NCI-H1417 (cell line): ENCODE measurements around the gene C2orf78.
A peak's percentile ranks its signal among the peaks of the same experiment; 100 is the strongest.

Experiments
- DNase-seq, 3 experiments: peaks; one replicate each; lab custom pipeline; 2025; lab: John Stamatoyannopoulos, UW

Gene C2orf78

DNA sequence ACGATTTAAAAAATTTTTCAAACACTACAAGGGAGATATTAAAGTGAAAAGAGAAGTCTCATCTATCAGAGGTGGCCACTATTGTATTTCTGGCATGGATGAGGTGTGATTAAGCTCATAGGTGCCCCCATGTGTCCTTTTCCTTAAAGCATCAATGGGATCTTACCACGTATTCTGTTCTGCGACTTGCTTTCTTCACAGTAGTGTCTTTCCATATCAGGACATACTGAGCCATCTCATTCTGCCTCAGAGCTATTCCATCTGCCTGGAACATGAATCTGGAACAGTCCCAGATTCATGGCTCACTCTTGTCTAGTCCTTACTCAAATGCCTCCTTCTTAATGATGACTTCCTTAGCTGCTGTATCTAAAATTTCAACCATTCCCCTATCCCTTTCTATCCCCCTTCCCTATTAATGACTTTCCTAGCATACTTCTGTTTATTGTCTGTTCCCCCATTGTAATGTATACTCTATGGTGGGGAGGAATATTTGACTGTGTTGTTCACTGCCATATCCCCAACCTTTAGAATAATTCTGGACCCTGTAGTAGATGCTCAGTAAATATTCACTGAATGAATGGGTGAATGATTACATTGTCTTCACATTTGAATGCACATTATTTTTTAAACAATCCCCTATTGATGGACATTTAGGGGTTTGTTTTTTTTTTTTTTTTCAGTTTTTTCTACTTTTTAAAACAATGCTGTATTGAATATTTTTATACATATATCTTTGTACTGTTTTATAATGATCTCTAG is 55.8 kb downstream of the C2orf78 start:
- DNase-seq: no peak

DNA sequence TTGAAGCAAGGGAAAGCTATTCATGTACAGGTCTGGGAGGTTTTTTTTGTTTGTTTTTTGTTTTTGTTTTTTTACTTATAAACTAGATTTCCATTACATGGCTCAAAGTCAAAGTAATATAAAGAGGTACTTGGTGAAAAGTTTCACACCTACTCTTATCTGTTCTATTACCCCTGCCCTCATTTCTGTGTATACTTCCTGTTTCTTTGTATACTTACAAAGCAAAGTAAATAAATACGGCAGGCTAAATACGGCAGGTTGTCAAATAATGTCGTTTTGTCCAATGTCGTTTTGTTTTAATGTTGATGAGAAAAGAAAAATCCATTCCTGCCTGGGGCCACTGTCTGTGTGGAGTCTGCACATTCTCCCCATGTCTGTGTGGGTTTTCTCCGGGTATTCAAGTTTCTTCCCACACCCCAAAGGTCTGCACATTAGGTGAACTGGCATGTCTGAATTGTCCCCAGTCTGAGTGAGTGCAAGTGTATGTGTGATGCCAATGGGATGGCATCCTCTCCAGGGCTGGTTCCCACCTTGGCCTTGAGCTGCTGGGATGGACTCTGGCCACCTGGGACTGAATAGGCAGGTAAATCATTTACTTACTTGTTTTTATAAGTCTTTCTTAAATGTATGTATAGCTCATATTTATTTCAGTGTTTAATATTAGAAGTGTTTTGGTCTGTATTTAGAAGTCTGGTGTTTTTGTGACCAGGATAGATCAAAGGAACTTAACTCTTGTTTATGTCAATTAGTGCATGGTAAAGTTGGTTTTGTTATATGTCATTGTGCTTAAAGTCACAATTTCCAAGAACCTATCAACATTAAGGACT is 58.1 kb downstream of the C2orf78 start:
- DNase-seq: no peak

DNA sequence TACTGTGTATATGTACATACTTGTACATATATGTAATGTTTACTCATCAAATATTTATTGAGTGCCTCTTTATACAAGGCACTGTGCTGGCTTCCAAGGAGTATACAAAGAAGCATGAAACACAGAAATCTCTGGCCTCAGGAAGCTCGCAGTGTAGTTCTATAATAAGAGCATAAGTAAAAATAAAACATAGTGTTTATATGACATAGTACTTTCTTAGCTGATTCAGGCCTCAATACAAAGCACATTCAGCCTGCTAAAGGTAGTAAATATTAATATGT is 58.7 kb downstream of the C2orf78 start:
- no peak for DNase-seq

DNA sequence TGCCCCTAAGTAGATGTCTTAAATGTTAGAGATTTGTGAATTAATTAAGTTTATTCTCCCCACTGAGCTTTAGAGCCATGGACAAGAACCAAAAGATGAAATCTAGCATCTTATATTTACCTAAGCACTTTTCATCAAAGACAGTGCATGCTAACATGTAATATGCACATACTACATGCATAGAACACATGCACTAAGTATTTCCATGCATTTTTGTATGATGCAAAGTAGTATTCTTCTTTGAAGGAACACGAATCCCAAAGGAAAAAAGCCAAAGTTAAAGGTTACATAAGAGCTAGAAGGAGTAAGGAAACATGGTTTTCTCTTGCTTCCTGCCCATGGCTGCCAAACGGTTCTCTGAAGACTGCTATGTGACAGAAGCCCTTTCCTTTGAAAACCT is 60.1 kb downstream of the C2orf78 start:
- DNase-seq: no peak

DNA sequence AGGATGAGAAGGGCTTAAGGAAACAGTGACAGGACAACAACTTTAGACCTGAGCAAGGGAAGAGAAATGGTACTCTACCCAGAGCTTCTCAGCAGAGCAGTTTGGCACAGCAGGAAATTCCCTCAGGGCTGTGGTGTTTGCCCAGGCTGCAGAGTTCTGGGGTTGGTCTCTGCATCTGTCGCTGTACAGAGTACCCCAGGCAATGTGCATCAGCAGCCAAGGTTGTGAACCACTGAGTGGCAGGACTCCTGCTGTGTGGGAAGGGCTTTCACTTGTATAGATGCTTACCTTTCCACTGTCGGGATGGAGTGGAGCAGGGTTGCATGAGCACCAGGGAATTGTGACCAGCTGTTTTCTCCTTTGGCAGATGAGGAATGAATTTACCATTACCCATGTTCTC is 66.0 kb downstream of the C2orf78 start:
- DNase-seq: peak; percentile 46 to 92 (median 79)

DNA sequence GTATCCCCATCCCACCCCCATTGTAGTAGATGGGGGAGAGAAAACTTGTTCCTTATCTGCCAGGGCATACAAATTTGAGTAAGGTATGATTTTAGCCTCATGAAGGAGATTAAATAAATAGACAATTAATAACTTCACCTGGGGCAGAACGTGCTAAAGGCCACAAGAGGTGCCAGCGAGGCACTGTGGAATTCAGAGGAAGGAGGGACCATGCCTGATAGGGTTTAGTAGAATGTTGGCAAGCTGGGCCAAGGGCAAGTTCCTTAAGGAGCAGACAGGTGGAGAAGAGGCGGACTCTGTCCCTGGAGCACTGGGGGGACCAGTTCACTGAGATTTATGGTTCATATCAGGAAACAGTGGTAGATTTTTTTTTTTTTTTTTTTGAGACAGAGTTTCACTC is 67.3 kb downstream of the C2orf78 start:
- peak in 1 of 3 experiments; percentile 17 for DNase-seq

DNA sequence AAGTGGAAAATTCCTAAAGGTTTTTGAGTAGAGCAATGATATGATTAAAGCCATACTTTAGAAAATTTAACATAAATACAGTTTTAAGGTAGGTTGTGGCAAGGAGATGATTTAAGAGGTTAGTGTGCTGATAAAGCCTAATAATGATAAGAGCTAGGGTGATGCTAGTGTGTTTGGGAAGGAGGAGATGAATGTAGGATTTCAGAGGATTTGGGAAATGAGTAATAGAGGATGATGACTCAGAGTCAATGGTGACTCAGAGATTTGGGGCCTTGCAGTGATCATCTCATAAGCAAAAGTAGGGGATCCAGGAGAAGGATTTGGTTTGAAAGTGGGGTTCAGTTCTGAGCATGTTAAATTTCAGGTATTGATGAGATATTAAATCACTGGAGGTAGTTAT is 68.0 kb downstream of the C2orf78 start:
- DNase-seq: no peak

DNA sequence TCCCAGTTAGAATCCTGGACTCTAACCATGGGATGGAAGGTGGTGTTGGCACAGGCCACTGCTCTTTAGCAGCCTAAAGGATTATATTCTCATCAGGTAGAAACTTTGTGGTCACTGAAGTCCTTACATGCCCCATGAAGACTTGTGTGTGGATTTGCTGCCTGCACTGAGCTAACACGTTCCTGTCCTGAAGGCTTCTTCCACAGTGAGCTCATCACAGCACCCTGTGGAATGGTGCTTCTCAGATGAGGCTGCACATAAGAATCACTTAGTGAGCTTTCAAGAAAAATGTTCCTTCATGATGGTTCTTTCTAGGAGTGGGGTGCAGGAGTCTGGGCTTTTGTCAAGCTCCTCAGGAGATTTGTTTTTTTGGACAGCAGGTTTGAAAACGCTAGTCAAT is 71.5 kb downstream of the C2orf78 start:
- DNase-seq: no peak

DNA sequence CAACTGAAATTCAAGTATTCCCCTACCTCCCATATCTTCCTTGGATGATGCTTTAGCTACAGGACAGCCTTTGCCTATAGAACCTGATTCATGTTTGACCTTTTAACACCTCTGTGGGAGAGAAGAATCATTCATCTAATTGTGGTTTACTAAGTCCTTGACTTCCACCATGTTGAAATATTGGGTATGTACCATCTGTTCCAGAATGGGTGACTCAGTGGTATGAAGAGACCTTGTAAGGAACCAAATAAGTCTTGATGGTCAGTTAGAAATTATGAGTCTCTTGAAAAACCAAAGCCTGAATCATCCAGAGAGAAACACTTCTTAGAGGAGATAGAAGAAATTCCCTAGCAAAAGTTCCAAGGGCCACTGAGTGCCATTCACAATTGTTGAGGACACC is 72.2 kb downstream of the C2orf78 start:
- DNase-seq: no peak

DNA sequence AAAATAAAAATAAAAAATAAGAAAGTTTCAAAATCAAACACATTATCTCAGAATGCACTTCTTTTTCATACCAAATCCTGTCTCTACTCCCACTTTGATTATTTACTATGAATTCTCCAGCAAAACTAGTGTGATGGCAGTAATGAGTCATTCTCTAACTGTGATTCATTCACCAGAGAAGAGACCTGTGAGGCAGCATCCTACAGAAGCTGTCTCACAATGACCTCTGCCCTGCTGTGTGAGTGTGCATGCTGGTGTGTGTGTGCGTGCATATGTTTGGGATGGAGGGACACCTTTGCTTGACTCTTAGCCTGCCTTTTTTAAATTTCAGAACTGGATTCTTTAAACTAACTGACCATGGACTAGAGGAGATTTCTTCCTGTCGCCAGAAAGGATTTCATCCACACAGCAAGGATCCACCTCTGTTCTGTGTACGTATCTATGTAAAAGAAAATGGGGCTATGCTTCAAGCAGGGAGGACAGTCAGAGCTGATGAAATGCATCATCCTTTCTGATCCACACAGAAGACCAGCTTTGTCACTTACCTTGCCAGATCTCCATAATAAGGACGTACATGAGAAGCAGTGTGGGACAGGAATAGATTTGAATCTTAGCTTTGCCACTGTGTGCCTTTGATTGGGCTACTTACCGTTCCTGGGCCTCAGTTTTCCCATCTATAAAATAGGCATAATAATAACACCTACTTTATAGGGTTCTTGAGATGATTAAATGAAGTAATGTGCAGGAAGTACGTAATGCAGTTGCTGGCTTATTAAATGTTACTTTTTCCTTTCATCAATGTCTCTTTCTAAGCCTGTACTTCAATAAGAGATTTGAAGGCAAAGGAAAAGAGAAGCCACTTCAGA is 76.0 kb downstream of the C2orf78 start:
- no peak for DNase-seq

DNA sequence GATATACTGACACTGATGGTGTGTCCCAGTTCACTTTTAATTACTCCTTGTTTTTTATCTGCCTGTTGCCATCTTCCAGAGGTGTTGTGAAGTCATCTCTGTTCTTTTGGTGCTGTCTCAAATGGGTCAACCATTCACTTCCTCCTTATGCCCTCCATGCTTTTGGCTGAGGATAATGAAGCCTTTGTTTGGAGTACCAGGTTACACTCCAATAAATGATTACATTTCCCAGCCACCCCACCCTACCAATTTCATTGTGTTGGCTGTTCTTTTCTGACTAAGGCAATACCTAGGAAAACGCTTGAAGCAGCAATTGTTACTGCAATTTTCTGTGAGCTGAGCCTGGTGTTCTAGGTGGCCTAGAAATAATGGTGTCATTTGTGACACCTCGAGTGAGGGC is 79.0 kb downstream of the C2orf78 start:
- DNase-seq: no peak
